T-helper 1 cell (primary cell): ENCODE measurements around the gene ABCA2.
"Not testable (repeated sequence)": the region's sequence is repeated elsewhere in the genome, so short reads cannot be mapped to it uniquely, and the experiment has no call there.

Experiments
- DNase-seq, 5 donors: peaks; one replicate each; pipeline ENCODE4 v3.0.0-alpha.2; 2012 to 2020

The ABCA2 gene

DNA sequence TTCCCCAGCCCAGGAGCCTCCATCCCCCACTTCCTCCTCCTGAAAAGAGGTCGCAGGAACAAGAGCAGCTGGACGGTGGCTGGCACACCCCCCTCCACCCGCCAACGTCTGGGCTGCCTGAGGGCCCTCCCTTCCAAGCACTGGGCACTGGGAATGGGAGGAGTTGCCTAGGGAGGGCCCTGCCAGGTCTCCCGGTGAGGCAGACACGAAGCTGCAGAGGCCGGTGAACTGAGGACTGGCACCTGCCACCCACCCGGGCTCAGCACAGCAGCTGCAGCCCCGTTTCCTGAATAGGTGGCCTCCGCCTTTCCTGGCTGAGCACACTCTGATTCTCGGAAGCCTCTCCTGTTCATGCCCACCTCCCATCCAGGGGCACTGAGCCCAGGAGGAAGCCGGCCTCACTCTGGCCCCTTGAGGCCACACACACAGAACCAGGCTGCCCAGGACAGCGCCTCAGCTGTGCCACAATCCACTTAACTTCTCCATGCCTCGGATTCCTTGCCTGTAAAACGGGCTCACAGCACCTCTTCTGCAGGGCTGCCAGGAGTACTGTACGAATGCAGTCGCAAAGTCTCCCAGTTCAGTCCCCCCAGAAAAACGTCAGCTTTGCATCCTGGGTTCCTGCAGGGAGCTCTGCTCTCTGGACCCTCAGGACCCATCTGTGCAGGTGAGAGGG, 16.6 kb upstream of the ABCA2 start:
- DNase-seq: no peak

DNA sequence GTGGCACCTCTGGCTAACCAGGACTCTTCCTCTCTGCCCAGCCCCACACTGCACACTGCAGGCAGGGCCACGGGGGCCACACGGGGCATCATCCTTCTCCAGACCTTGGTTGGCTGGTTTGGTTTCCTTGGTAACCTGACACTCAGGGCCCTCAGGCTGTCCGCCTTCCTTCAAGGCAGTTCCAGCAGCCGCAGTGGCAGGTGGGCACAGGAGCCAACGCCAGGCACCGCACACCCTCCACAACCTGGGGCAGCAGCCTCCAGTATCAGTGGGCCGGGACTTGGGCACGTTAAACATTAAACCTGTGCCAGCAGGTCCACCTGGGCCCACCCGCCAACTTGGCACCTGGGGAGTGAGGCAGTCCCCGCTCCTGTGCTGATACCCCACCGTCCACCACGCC, 16.0 kb upstream of the ABCA2 start:
- no peak for DNase-seq

DNA sequence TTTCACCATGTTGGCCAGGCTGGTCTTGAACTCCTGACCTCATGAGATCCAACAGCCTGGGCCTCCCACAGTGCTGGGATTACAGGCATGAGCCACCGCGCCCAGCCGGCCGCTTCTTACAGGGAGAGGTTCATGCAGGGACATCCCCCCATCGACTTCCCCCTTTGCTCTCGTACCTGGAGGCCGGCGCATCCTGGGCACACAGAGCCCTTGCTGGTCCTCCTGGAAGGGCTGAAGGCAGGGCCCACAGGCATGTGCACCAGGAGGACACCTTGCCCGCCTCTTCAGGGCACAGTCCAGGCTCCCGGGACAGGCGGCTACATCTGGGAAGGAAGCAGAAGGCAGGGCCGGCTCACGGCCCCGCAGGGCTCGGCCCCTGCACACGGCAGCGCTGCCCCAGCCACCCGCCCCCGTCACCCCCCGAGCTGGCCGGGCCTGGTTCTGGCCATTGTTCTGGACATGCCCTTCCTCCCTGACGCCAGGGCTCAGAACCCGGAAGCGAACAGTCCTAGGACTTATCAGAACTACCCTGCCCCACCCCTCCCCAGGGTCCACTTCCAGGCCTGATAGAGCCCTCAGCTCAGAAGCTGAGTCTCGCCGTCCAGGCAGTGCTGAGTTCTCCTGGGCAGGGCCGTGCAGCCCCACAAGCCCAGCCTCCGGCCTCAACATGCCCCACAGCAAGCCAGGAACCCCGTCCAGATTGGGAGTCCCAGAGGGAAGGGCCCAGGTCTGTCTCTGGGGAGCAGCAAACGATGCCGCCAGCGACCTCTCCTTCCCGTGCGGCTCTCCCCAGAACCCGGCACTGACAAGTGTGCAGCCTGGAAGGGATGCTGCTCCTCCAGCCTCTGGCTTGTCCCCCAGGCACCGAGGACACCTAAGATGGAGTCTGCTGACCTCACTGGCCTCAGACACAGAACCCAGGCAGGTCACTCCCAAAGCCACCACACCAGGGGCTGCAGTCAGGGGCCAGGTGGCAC, 15.0 kb upstream of the ABCA2 start:
- DNase-seq: no peak

DNA sequence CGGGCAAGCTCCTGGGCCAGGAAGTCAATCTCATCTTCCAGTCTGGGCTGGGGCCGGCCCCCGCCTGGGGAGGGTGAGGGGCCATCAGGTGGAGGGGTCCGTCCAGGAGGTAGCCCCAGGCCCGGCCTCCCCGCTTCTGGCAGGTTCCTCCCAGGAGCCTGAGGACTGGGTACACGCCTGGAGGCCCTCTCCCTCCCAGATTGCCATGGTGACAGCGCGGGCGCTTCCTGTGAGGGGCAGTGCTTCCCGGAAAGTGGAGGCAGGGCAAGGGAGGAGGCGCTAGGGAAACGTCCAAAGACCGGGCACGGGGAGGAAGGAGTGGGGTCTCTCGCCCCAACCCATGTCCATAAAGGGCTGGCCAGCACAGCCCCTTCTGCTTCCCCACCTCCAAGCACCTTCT, 13.1 kb upstream of the ABCA2 start:
- no peak for DNase-seq

DNA sequence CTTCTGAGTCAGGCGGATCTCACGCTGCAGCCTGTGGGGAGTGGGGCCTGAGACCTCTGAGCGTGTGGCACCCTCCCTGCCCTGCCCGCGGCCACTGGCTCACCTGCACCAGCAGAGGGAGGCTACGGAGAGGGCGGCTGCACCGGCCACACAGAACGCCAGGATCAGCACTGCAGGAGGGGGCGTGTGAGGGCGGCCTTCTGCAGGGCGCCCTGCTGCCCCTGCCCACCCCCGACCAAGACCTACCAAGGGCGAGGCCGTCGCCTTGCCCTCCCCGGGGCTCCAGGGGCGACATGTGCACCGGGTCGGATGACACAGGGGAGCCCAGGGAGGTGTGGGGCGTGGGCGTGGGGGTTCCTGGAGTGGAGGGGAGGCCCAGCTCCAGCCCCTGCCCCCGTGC, 12.5 kb upstream of the ABCA2 start:
- no peak for DNase-seq

DNA sequence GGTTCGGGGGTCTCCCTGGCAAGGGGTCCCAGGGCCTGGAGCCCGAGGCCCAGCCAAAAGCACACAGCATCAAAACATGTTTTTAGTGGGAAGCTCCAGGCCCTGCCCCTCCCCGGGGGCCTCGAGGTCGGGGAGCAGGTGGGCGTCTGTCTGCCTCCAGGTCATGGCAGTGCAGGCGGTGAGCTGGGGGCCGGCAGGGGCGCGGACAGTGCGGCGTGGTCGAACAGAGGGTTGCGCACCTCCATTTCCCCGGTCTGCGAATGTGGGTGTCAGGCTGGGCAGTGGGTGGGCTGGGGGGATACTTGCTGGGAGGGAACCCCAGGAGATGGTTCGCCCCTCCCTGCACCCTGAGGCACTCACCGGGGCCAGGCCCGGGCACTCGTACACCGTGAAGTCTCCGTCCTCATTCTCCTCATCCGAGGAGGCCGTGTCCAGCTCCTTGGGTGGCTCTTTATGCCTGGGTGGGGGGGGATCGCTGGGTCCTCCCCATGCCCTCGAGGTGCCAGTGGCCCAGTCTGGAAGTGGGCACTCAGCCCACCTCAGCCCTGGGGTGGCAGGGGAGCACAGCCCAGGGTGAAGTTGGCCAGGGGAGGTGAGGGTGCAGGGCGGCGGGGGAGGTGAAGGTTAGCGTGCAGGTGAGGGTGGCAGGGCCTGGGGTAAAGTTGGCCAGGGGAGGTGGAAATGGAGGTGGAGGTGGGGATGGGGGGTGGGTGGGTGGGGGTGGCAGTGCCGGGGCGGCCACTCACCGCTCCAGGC, 11.8 kb upstream of the ABCA2 start:
- DNase-seq: no peak

DNA sequence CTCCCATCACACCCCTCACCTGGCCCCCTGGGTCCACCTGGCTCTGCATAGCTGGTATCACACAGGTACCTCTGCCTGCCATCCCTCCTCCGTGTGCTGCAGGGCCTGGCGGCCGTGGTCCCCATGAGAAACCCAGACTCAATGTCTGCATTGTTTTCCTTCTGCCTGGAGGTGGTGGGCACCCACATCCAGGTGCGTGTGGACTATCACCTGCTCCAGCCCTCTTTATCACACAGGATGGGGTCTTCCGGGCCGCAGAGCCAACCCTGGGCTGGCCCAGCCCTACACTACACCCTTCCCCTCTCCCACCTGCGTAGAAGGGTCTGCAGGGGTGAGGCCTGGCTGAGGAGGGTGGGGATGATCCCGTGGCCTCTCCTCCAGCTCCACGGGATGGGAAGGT, 10.9 kb upstream of the ABCA2 start:
- no peak for DNase-seq

DNA sequence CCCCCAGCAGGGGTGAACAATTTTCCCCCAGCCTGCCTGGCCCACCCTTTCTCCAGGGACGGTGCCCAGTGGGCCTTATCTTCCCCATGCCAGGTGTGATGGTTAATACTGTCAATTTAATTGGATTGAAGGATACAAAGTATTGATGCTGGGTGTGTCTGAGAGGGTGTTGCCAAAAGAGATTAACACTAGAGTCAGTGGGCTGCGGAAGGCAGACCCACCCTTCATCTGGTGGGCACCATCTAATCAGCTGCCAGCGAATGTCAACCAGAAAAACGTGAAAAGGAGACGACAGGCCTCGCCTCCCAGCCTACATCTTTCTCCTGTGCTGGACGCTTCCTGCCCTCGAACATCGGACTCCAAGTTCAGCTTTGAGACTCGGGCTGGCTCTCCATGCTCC, 9.4 kb upstream of the ABCA2 start:
- DNase-seq: no peak

DNA sequence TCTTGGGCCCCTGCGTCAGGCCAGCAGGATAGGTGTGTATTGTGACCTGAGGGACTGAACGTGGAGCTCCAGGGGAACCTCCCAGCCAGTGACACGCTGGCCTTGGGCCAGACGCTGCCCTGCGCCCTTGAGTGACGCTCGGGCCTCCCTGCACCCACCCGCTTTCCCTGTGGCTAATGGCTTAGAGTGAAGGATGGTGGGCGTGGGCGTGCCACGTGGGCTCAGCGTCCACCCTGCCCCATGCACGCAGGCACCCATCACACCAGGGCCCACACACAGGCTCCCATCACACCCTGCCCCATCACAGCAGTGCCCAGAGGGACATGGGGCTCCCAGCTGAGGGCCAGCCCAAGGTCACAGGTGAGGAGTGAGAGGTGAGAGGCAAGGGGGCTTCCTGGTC, 9.0 kb upstream of the ABCA2 start:
- DNase-seq: no peak

DNA sequence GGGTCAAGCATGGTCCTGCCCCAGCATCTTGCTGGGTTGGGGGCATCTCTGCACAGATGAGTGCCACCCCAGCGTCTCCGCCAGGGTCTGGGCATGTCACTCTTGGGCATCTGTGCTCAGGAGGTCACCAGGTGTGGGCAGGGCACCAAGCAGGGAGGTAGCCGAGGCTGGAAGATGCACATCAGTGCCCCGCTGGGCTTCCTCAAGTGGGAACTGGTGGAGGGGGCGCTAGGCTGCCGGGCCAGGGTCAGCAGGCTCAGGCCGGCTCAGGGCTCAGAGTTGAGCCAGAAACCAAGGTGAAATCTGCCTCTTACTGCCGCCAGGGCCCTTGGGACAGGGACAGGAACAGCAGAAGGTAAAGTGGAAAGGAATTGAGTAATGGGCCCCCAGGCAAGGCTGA, 7.9 kb upstream of the ABCA2 start:
- no peak for DNase-seq

DNA sequence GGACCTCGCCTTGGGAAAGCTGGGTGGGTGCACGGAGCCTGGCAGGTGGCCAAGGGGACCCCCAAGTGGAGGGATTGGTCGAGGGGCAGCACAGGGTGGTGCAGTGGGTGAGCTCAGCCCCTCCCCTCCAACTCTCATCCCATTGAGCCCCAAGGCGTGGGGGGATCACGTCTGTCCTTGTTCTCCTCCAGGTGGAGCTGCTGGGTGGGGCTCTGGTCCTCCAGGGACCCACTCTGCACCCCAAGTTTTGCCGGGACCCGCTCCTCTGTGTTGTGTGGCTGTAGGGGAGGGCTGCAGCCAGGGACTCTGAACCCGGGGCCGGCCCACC, 7.4 kb upstream of the ABCA2 start:
- no peak for DNase-seq

DNA sequence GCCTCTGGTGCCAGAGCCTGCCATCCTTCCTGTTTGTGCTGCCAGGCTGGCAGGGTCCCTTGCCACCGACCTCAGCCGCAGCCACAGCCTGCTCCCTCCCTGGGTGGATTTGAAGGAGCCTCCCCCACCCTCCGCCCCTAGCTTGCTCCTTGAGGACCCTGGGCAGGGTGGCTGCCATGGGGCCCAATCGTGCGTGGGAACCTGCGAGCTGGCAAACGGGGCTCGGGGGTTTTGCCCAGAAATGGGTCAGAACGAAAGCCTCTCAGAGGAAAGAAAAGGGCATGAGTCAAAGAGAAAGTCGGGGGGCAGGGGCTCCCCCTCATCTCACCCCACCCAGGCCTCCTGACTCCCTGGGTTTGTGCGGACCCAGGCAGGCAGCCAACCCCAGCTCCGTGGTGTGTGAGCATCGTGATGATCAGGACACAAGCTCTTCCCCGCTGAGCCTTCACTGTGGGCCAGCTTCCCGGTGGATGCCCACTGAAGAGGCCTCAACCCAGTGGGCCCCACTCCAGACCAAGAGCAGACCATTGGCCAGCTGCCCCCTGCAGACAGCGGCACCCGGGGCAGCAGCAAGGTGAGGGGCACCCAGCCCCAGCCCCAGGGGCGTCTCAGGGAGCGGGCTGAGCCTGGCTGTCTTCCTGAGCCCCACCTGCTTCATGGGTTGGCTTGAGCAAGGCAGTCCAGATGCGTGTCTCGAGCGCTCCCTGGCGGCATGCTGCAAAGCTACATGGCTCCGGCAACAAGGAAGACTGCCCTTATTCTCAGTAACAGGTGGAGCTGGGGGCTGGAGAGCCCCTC, 6.9 kb upstream of the ABCA2 start:
- peak; percentile 71 to 93 (median 85) for DNase-seq

DNA sequence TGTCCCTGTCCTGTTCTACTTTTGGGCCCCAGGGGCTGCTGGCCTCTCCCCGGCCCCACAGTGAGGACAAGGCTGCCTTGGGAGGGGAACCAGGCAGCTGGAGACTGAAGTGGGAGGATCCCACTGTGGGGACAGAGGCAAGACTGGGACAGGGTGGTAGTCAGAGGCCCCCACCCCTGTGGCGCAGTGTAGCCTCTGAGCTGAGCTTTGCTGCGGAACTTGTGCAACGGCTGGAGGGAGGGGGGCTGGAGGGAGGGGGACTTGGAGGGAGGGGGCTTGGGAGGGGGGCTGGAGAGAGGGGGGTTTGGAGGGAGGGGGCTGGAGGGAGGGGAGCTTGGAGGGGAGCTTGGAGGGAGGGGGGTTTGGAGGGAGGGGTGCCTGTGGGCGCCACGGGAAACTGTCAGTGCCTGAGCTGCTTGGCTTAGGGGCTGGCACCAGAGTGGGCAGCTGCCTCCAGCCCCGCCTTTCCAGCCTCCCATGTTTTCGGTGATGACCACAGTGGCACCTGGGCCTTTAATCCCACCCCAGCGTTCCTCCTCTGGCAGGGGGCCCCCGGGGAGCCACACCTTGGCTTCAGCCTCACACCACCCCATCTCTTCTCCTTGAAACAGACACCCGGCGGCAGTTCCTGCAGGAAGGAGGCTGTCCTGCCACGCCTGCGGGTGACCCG, 6.1 kb upstream of the ABCA2 start:
- no peak for DNase-seq

DNA sequence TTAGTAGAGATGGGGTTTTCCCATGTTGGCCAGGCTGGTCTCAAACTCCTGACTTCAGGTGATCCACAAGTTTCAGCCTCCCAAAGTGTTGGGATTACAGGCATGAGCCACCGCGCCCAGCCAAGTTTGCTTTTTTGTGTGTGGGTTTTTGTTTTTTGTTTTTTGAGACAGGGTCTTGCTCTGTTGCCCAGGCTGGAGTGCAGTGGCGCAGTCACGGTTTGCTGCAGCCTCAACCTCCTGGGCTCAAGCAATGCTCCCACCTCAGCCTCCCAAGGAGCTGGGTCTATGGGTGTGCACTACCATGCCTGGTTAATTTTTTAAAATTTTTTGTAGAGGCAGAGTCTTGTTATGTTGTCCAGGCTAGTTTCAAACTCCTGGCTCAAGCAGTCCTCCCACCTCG, 5.4 kb upstream of the ABCA2 start:
- DNase-seq: not testable (repeated sequence)

DNA sequence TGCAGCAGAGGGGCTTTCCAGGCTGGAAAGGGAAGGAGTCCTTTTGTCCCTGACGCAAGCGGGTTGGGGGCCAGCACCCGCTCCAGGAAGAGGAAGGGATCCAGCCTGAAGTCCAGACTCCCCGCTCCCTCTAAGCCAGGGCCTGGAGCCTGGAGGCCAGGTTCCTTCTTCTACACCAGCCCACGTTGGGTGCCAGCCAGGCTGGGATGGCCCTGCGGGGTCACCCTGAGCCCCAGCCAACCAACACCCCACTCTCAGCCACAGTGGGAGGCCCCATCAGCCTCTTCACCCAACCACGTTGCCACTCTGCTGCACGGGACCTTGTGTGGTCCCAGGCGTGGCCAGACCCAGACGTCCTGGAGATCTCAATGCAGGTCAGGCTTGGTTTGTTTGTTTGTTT, 4.8 kb upstream of the ABCA2 start:
- peak in 1 of 5 donors; percentile 61 for DNase-seq

DNA sequence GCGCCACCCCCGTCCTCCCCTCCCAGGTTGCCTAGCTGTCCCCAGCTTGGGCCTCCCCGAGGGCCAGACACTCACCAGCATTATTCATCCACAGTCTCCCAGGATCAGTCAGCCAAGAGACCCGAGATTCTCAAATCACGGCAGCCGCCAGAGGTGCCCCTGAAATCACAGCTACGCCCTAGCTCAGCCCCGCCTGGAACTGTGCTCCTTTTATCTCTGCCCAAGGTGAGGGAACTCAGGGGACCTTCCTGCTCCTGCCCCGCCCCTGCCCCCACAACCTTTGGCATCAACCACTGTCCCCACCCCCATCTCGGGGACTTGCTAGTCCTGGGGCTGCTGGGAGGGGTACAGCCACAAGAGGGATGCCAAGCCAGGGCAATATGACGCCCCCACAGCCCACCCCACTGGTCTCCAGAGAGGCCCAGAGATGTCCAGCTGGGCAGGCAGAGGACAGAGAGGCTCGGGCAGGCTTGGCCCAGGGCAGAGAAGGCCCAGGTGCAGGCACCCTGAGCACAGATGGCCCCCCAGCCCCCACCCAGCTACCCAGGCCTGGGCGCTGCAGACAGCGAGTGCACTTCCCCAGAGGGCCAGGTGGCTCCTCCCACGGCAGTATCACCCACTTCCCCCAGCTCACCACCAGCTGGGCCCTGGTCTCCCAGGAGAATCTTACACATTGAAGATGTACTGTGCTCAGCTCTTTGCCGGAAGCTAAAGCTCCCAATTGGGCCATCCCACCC, 4.0 kb upstream of the ABCA2 start, which contains the start of gene FUT7:
FUT7 (minus strand) TSS at position 185 of the 737 bp plus-strand sequence; CDS start at position 88, 97 bp downstream.
- peak in 1 of 5 donors; percentile 80 for DNase-seq

DNA sequence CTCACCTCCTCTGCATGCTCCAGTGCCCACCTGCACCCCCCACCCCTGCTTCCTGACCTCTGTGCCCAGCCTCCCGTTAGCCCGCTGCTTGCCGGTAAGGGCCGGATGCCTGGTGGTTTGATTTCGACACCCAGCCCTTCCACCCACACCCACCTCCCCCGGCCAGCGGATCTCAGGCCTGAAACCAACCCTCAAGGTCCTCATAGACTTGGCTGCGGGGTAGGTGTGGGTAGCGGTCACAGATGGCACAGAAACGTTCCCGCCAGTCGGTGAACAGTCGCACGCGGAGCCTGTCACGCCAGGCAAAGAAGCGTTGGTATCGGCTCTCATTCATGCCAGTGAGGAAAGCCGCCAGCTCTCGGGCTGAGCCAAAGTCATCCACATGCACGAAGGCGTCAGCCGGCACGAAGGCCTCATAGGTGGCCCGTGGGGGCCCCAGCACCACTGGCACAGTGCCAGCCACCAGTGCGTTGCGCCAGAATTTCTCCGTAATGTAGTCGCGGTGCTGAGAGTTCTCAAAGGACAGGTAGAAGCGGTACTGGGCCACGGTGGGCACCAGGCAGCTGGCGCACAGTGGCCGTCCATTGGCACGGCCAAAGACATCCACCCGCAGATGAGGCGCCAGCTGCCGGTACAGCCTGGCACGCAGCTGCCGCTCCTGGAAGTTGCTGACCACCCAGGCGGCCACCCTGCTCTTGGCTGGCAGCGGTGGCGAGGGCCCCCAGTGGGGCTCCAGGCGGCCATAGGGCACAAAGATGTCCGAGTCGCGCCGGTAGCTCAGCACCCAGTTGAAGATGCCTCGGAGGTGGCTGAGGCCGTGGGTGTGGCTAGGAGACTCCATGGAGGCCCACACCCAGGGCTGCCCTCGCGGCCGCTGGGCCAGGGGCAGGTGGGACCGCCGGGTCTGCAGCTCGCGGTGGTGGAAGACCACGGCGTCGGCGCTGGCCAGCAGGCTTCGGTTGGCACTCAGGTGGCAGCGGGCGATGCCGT, 2.8 kb upstream of the ABCA2 start:
- peak in 1 of 5 donors; percentile 88 for DNase-seq

DNA sequence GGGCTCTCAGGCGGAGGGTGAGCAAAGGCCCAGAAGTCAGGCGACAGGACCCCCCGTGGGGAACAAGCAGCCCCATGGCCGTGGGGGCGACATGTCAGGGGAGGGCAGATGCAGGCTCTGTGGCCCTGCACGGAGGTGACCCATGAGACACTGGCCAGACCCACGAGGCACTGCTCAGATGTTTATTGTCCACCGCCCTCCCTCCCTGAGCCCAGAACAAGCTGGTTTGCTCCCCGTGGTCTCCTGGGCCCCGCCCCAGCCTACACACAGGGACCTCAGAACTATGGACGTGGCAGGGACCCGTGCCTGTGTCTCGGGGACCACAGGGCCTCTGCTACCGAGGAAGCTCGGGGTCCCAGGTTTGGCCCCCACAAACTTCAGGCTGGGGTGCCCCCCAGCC, 2.0 kb upstream of the ABCA2 start:
- DNase-seq: peak in 1 of 5 donors; percentile 51

DNA sequence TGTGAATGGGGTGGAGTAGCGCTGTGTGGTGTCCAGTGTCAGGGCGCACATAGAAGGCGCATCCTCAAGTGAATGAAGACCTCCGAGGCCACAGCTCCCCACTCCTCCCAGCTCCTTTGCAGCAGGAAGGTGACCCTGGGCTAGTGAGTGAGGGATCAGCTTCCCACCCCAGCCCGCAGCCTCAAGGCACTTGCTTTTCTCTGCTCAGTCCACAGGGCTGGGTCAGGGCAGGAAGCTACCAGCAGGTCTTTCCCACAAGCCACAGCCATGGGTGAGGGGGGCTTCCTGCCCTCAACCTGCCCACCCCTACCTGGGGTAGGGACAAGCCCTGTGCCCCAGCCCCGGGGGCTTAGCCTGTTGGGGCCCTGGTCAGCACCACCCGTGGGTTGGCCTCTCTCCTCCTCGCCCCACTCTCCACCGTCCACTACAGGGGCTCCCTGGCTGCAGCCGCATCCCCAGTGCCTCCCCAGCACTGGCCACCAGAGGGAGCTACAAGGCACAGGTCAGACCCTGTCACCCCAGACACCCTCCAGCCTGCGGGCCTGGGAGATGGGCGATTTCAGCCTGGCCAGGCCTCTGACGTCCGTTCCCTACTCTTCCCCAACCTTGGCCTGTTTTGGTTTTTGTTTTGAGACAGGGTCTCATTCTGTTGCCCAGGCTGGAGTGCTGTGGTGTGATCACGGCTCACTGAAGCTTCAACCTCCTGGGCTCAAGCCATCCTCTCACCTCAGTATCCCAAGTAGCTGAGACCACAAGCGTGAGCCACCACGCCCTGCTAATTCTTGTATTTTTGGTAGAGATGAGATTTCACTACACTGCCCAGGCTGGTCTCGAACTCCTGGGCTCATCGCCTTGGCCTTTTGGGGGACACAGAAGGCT, 1.3 kb upstream of the ABCA2 start:
- DNase-seq: peak; percentile 35 to 80 (median 58)
